Lower lobe of right lung (tissue), 2 donors: ENCODE data around the gene TRIM25. TPM values are rescaled to one million over a fixed set of nuclear protein-coding genes. Genes with fewer than 3 reads are reported as not detected.

ENCODE experiments used
- ATAC-seq, 2 donors: fragments of 200-7000 bp; cut with Tn5 transposase; one replicate each; pipeline ENCODE4 v1.9.1; 2020 to 2022; ENCODE audit warnings: mild to moderate bottlenecking in 2 of 2, moderate library complexity in 2 of 2
- DNase-seq: peaks from one replicate; pipeline ENCODE4 v3.0.0-alpha.2; 2020
- H3K27ac ChIP-seq: fragments of 200-600 bp; one replicate; pipeline ENCODE4 v1.8.0; 2022
- H3K27me3 ChIP-seq: fragments of 200-600 bp; one replicate; pipeline ENCODE4 v1.8.0; 2022; ENCODE audit warnings: low read depth
- H3K36me3 ChIP-seq: fragments of 200-600 bp; one replicate; pipeline ENCODE4 v1.8.0; 2022; ENCODE audit warnings: mild to moderate bottlenecking
- H3K4me1 ChIP-seq: fragments of 200-600 bp; one replicate; pipeline ENCODE4 v1.8.0; 2022
- H3K4me3 ChIP-seq: fragments of 200-600 bp; one replicate; pipeline ENCODE4 v1.8.0; 2022; ENCODE audit warnings: mild to moderate bottlenecking
- H3K9me3 ChIP-seq: fragments of 200-600 bp; one replicate; pipeline ENCODE4 v1.8.0; 2022
- intact Hi-C: fragments of 100-400 bp; cut with DNase I; formaldehyde crosslinking; loops from one replicate; pipeline ENCODE4 v1.11.0; 2022
- total RNA-seq: library from RNA; stranded (reverse); fragmentation: NEBNext Ultra II Directional; extraction: Animal tissue kit (Norgen Biotek cat#: 25700); gene quantifications from one replicate; pipeline ENCODE4 v1.2.1, GENCODE V29; 2021
- TF ChIP-seq, protein P1 (sequence below): fragments of 200-600 bp; IDR thresholded peaks from one replicate; pipeline ENCODE4 v1.8.0; 2022; ENCODE audit warnings: antibody characterized with exemption, mild to moderate bottlenecking
- donor health status: DM: no; HTN: yes; CAD: no; lungs with severe emphysema.

TRIM25 gene
- total RNA-seq, 1 donor from 2014 or later = 125 TPM

DNA sequence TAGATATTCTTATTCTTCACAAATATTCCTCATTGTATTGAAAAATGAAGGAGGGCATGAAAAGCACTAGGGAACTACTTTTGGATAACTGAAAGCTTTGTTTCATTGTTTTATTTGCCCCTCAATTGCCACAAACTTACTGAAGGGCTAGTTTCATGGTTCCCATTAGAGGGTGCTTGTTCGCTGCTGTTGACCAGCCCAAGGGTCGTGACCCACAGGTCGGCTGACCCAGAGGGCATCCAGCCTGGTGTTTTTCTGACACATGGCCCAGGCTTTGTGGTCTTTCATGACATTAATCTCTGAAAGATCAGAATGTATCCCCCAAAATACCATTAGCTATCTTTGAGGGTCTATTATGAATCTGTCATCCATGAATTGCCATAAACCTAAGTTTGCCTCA is 49.9 kb downstream of the TRIM25 start:
- no peak overlapping the region for H3K4me3 ChIP-seq
- no peaks in the 10 kb centered on the region for H3K27me3 ChIP-seq
- no peak for ATAC-seq
- intact Hi-C loops = no loop called here
- TF ChIP-seq, protein P1, sequence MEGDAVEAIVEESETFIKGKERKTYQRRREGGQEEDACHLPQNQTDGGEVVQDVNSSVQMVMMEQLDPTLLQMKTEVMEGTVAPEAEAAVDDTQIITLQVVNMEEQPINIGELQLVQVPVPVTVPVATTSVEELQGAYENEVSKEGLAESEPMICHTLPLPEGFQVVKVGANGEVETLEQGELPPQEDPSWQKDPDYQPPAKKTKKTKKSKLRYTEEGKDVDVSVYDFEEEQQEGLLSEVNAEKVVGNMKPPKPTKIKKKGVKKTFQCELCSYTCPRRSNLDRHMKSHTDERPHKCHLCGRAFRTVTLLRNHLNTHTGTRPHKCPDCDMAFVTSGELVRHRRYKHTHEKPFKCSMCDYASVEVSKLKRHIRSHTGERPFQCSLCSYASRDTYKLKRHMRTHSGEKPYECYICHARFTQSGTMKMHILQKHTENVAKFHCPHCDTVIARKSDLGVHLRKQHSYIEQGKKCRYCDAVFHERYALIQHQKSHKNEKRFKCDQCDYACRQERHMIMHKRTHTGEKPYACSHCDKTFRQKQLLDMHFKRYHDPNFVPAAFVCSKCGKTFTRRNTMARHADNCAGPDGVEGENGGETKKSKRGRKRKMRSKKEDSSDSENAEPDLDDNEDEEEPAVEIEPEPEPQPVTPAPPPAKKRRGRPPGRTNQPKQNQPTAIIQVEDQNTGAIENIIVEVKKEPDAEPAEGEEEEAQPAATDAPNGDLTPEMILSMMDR = no peak
- H3K27ac ChIP-seq = no peak overlapping the region
- no peaks in the 10 kb centered on the region for H3K9me3 ChIP-seq
- H3K4me1 ChIP-seq = peaks cover 7% of the 10 kb centered on the region
- peaks cover 47% of the 10 kb centered on the region for H3K36me3 ChIP-seq
- DNase-seq = no peak

DNA sequence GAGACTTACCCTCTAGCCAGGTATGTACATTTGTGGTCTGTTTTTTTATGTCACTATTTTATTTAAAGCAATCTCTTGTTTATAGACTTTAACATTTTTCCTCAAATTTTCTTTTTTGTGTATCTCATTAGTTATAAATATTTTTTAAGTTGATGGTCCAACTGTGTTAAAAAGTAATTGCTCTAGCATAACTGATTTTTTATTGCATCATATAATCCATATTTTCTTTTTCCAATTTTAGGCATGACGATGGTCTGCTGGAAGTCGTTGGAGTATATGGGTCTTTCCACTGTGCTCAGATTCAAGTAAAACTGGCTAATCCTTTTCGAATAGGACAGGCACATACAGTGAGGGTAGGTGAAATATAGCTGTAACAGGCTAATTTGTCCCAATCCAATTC is 52.0 kb downstream of the TRIM25 start:
- ATAC-seq (no peak), DNase-seq (no peak)
- Histone ChIP-seq H3K9me3 (no peaks in the 10 kb centered on the region), H3K36me3 (peaks cover 65% of the 10 kb centered on the region), H3K4me3 (no peak overlapping the region), H3K4me1 (no peaks in the 10 kb centered on the region), H3K27ac (no peak overlapping the region), H3K27me3 (no peaks in the 10 kb centered on the region)
- intact Hi-C loops = no loop called here
- TF ChIP-seq, protein P1 = no peak

DNA sequence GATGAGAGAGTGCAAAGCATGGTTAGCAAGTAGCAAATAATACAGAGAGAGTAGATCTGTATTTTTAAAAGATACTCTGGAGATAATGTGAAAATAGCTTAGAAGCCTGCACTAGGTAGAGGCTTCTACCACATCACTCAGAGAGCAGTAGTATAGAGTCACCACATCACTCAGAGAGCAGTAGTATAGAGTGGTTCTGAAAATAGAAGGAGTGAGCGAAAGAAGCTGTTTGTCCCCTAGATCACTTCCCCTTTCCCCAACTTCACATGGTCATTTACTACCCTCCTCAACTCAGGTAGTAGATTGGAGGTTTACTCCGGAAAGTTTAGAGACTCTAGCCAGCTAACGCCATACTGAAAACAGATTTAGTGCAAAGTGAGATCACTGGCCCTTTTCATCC is 62.8 kb downstream of the TRIM25 start:
- DNase-seq (no peak), ATAC-seq (no peak)
- H3K9me3 ChIP-seq = no peaks in the 10 kb centered on the region
- intact Hi-C loops = no loop called here
- TF ChIP-seq, protein P1 = no peak
- H3K4me1 ChIP-seq = no peaks in the 10 kb centered on the region
- H3K36me3 ChIP-seq = peaks cover 45% of the 10 kb centered on the region
- no peak overlapping the region for H3K4me3 ChIP-seq
- H3K27me3 ChIP-seq = no peaks in the 10 kb centered on the region
- no peak overlapping the region for H3K27ac ChIP-seq

DNA sequence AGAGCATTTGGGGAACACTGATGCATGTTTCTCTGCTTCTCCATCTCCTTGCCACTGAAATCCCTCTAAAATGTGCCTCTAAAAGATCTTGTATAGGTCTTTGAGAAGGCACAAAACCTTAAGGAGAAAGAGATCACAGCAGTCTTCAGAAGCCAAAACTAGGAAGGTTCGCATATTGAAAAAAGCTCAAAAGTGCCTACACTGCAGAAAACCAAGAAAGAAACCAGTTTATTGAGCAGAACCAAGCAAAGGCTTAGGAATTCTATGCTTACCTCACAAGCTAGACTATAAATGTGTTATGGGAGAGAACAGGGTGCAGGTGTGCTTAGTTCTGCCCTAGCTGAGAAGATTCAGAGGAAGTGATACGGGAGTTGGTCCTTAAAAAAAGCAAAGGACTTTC is 63.3 kb downstream of the TRIM25 start:
- no peaks in the 10 kb centered on the region for H3K4me1 ChIP-seq
- intact Hi-C loops = no loop called here
- DNase-seq = no peak
- no peak overlapping the region for H3K4me3 ChIP-seq
- H3K27me3 ChIP-seq = no peaks in the 10 kb centered on the region
- no peaks in the 10 kb centered on the region for H3K9me3 ChIP-seq
- no peak overlapping the region for H3K27ac ChIP-seq
- TF ChIP-seq, protein P1 = no peak
- no peak for ATAC-seq
- H3K36me3 ChIP-seq = peaks cover 41% of the 10 kb centered on the region

DNA sequence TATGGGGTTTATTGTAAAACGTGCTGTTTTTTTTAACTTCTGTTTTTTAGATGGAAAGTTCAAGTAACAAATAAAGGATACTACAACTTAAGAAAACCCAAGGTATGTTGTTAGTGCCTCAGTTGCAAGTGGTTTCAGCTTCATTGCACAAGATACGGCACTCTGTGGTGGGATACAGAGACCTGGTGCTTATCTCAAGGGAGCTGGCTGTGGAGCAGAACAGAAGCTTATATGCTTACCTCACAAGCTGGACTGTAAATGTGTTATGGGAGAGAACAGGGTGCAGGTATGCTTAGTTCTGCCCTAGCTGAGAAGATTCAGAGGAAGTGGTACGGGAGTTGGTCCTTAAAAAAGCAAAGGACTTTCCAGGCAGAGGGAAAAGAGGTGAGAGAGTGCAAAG is 64.7 kb downstream of the TRIM25 start:
- Histone ChIP-seq H3K9me3 (no peaks in the 10 kb centered on the region), H3K4me3 (no peak overlapping the region), H3K27ac (no peak overlapping the region), H3K27me3 (no peaks in the 10 kb centered on the region), H3K4me1 (no peaks in the 10 kb centered on the region), H3K36me3 (peaks cover 40% of the 10 kb centered on the region)
- DNase-seq (no peak), ATAC-seq (no peak)
- TF ChIP-seq, protein P1 = no peak
- intact Hi-C loops = no loop called here

DNA sequence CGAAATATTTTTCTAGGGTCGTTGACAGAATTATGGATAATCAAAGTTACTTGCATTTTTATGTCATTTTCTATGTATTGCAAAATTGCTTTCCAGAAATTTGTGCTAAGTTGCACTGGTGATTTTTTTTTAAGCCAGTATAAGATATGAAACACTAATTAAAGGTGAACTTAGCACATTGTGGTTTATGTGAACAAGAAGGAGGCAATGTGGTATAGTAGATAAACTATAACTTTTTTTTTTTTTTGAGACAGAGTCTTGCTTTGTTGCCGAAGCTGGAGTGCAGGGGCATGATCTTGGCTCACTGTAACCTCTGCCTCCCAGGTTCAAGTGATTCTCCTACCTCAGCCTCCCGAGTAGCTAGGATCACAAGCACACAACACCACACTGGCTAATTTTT is 66.7 kb downstream of the TRIM25 start:
- ATAC-seq = no peak
- TF ChIP-seq, protein P1 = no peak
- Histone ChIP-seq H3K27ac (no peak overlapping the region), H3K27me3 (no peaks in the 10 kb centered on the region), H3K4me1 (no peaks in the 10 kb centered on the region), H3K36me3 (peaks cover 40% of the 10 kb centered on the region), H3K9me3 (no peaks in the 10 kb centered on the region), H3K4me3 (no peak overlapping the region)
- intact Hi-C loops = no loop called here
- no peak for DNase-seq
